C4-2B (cell line): ENCODE results near the gene PARP16.
A peak's percentile ranks its signal among the peaks of the same experiment; 100 is the strongest.

Experiments
- H3K27ac ChIP-seq: fragments of 450-650 bp; 2 replicates; pipeline ENCODE4 v1.5.1; 2017
- CTCF ChIP-seq: fragments of 450-650 bp; conservative IDR thresholded peaks from 2 replicates; pipeline ENCODE4 v1.5.1; 2017; ENCODE audit warnings: mild to moderate bottlenecking
- ZFX ChIP-seq: fragments of 450-650 bp; IDR thresholded peaks from 2 replicates; pipeline ENCODE4 v1.6.1; 2017

PARP16 gene

GRCh38 chr15:65309882-65310418 is 23.3 kb upstream of the PARP16 start:
- no peak overlapping the region for H3K27ac ChIP-seq
- TF ChIP-seq CTCF (no peak), ZFX (no peak)

DNA sequence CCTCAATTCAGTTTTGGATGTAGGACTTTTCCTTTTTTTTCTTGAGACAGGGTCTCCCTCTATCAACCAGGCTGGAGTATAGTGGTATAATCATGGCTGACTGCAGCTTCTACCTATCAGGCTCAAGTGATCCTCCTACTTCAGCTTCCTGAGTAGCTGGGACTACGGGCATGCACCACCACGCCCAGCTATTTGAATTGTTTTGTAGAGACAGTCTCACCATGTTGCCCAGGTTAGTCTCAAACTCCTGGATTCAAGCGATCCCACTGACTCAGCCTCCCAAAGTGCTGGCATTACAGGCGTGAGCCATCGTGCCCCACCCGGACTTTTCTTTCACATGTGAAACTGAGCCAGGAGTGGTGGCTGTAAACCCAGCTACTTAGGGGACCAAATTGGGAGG is 21.3 kb upstream of the PARP16 start:
- TF ChIP-seq ZFX (no peak), CTCF (no peak)
- no peak overlapping the region for H3K27ac ChIP-seq

GRCh38 chr15:65306551-65306950 is 19.9 kb upstream of the PARP16 start:
- TF ChIP-seq CTCF = no peak
- no peak for TF ChIP-seq ZFX
- H3K27ac ChIP-seq = no peak overlapping the region

GRCh38 chr15:65305776-65306175 is 19.1 kb upstream of the PARP16 start:
- no peak for TF ChIP-seq CTCF
- H3K27ac ChIP-seq = peak overlapping the region; percentile 70

GRCh38 chr15:65305150-65305758 is 18.6 kb upstream of the PARP16 start:
- peak overlapping the region; percentile 70 for H3K27ac ChIP-seq
- TF ChIP-seq ZFX (no peak), CTCF (no peak)

- peak within 1 kb of the TSS; percentile 89 for H3K27ac ChIP-seq
- peak; percentile 98 for TF ChIP-seq CTCF
- no peak for TF ChIP-seq ZFX
Measured at GRCh38 chr15:65304381-65305149, 17.9 kb upstream of the PARP16 start, which contains the start of gene RNU5B-1. Gene RNU5B-1 (plus strand): TSS chr15:65304677.

- H3K27ac ChIP-seq = peak overlapping the region; percentile 89
- TF ChIP-seq CTCF (no peak), ZFX (peak; percentile 26; the same call in 1 of the 2 replicates)
Measured at GRCh38 chr15:65303687-65304380, 17.2 kb upstream of the PARP16 start.
